GM12878 (cell line): ENCODE measurements around the gene SIN3B. TPM values are rescaled to one million over a fixed set of nuclear protein-coding genes. Genes with fewer than 3 reads are reported as not detected.

ENCODE experiments used
- ASH2L ChIP-seq: fragments of 300-600, 200-600 bp; sonication (generic); IDR thresholded peaks from 2 replicates; pipeline ENCODE4 v1.6.1; 2017; ENCODE audit warnings: low read depth, mild to moderate bottlenecking, borderline replicate concordance
- ESRRA ChIP-seq: IDR thresholded peaks from 2 replicates; pipeline ENCODE4 v1.6.1; 2012; ENCODE audit warnings: mild to moderate bottlenecking, low read length, improper control_type of control experiment
- IKZF2 ChIP-seq, 2 experiments: fragments of 450-650 bp; IDR thresholded peaks; 2 replicates each; pipeline ENCODE4 v1.6.1; 2017; ENCODE audit warnings: mild to moderate bottlenecking in 2 of 2, moderate library complexity in 2 of 2
- MTA3 ChIP-seq: IDR thresholded peaks from 2 replicates; pipeline ENCODE4 v1.6.1; 2012; ENCODE audit warnings: low read length, inconsistent platforms, borderline replicate concordance
- NR2F1 ChIP-seq: fragments of 450-650 bp; conservative IDR thresholded peaks from 2 replicates; pipeline ENCODE4 v1.6.1; 2017; ENCODE audit warnings: mild to moderate bottlenecking
- SIN3A ChIP-seq: IDR thresholded peaks from 2 replicates; pipeline ENCODE4 v1.6.1; 2012; ENCODE audit warnings: low read depth, low read length, improper control_type of control experiment
- TAF1 ChIP-seq: IDR thresholded peaks from 2 replicates; pipeline ENCODE4 v1.6.1; 2011; ENCODE audit warnings: mild to moderate bottlenecking, low read depth, low read length, borderline replicate concordance
- TARDBP ChIP-seq: IDR thresholded peaks from 2 replicates; pipeline ENCODE4 v1.6.1; 2016; ENCODE audit warnings: borderline replicate concordance
- TCF3 ChIP-seq: IDR thresholded peaks from 2 replicates; pipeline ENCODE4 v1.6.1; 2012; ENCODE audit warnings: low read depth, mild to moderate bottlenecking, low read length, borderline replicate concordance; ENCODE audit not compliant: insufficient read depth
- WRNIP1 ChIP-seq: IDR thresholded peaks from 2 replicates; pipeline ENCODE4 v1.6.1; 2011; ENCODE audit warnings: low read depth, low read length, improper control_type of control experiment, borderline replicate concordance
- polyA plus RNA-seq, 11 experiments: library from polyadenylated mRNA; depleted of rRNA in 4 of 11; unstranded in 6 of 11; stranded (reverse) in 5 of 11; fragments of >200 nt; fragmentation: Nextera tagmentation in 4 of 11; fragmentation: Illumina TruSeq in 1 of 11; extraction: Ambion mirVana in 4 of 11; extraction: Trizol in 1 of 11; gene quantifications; 1 replicate in 1 of 11; 2 replicates in 10 of 11; pipeline versions ENCODE4 v1.2.1 to v1.2.3, GENCODE V29; 2011 to 2016; ENCODE audit warnings: inconsistent platforms in 2 of 11, missing spikeins in 2 of 11, low read depth in 1 of 11
- total RNA-seq, 4 experiments: library from RNA; depleted of rRNA in 3 of 4; stranded (reverse); fragments of >200 nt in 3 of 4; fragmentation: Illumina TruSeq in 1 of 4; extraction: Trizol in 1 of 4; gene quantifications; 2 replicates each; pipeline versions ENCODE4 v1.2.1 to v1.2.3, GENCODE V29; 2013 to 2021
- TF ChIP-seq, protein P1 (sequence below): IDR thresholded peaks from 2 replicates; pipeline ENCODE4 v1.6.1; 2012; ENCODE audit warnings: improper control_type of control experiment, low read depth, low read length; ENCODE audit not compliant: insufficient replicate concordance
- TF ChIP-seq, protein P2 (sequence below): fragments of 450-650 bp; formaldehyde crosslinking; IDR thresholded peaks from 2 replicates; pipeline ENCODE4 v1.4.0; 2022; ENCODE audit warnings: mild to moderate bottlenecking, moderate library complexity
- TF ChIP-seq, protein P3 (sequence below): IDR thresholded peaks from 2 replicates; pipeline ENCODE4 v1.6.1; 2012; ENCODE audit warnings: low read depth, low read length, improper control_type of control experiment
- TF ChIP-seq, protein P4 (sequence below): fragments of 450-650 bp; IDR thresholded peaks from 2 replicates; pipeline ENCODE4 v1.6.1; 2017; ENCODE audit warnings: borderline replicate concordance
- TF ChIP-seq, protein P5 (sequence below): IDR thresholded peaks from 2 replicates; pipeline ENCODE4 v1.6.1; 2011; ENCODE audit warnings: mild to moderate bottlenecking, low read depth, low read length, moderate library complexity; ENCODE audit not compliant: insufficient replicate concordance

The SIN3B gene
- total and polyA plus RNA-seq, 10 of the 15 experiments (the other 5 are each of a cell fraction or from before 2014, with no cell fraction given): 0.68 to 34.5 (median 15.8) TPM

DNA sequence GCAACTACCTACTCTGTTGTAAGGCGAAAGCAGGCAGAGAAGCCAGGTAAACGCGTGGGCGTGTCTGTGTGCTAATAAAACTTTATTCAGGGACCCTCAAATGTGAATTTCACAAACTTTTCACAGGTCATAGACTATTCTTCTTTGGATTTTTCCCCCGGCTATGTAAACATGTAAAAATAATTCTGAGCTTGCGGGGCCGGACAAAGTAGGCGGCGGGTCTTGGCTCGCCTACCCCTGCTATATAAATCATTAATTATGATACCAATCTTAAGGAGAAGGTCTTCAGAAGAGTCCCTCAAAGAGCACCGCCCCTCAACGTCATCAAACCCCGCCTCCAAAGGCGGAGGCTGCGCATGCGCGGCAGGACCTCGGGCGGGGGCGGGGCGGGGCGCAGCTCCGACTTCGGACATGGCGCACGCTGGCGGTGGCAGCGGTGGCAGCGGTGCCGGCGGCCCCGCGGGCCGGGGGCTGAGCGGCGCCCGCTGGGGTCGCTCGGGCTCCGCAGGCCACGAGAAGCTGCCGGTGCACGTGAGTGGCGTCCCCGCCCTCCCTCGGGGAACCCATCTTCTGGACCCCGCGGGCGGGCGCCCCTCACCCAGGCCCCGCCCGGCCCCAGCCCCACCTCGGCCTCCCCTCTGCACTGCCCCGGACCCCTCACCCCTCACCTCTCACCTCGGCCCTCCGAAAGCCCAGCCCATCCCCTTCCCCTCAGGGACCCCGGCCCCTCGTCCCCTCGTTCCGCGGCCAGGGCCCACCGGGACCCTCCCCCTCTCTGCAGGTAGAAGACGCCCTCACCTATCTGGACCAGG is at the start of gene SIN3B (continued):
- TF ChIP-seq, protein P1, sequence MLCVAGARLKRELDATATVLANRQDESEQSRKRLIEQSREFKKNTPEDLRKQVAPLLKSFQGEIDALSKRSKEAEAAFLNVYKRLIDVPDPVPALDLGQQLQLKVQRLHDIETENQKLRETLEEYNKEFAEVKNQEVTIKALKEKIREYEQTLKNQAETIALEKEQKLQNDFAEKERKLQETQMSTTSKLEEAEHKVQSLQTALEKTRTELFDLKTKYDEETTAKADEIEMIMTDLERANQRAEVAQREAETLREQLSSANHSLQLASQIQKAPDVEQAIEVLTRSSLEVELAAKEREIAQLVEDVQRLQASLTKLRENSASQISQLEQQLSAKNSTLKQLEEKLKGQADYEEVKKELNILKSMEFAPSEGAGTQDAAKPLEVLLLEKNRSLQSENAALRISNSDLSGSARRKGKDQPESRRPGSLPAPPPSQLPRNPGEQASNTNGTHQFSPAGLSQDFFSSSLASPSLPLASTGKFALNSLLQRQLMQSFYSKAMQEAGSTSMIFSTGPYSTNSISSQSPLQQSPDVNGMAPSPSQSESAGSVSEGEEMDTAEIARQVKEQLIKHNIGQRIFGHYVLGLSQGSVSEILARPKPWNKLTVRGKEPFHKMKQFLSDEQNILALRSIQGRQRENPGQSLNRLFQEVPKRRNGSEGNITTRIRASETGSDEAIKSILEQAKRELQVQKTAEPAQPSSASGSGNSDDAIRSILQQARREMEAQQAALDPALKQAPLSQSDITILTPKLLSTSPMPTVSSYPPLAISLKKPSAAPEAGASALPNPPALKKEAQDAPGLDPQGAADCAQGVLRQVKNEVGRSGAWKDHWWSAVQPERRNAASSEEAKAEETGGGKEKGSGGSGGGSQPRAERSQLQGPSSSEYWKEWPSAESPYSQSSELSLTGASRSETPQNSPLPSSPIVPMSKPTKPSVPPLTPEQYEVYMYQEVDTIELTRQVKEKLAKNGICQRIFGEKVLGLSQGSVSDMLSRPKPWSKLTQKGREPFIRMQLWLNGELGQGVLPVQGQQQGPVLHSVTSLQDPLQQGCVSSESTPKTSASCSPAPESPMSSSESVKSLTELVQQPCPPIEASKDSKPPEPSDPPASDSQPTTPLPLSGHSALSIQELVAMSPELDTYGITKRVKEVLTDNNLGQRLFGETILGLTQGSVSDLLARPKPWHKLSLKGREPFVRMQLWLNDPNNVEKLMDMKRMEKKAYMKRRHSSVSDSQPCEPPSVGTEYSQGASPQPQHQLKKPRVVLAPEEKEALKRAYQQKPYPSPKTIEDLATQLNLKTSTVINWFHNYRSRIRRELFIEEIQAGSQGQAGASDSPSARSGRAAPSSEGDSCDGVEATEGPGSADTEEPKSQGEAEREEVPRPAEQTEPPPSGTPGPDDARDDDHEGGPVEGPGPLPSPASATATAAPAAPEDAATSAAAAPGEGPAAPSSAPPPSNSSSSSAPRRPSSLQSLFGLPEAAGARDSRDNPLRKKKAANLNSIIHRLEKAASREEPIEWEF: no peak
- TF ChIP-seq, protein P2, sequence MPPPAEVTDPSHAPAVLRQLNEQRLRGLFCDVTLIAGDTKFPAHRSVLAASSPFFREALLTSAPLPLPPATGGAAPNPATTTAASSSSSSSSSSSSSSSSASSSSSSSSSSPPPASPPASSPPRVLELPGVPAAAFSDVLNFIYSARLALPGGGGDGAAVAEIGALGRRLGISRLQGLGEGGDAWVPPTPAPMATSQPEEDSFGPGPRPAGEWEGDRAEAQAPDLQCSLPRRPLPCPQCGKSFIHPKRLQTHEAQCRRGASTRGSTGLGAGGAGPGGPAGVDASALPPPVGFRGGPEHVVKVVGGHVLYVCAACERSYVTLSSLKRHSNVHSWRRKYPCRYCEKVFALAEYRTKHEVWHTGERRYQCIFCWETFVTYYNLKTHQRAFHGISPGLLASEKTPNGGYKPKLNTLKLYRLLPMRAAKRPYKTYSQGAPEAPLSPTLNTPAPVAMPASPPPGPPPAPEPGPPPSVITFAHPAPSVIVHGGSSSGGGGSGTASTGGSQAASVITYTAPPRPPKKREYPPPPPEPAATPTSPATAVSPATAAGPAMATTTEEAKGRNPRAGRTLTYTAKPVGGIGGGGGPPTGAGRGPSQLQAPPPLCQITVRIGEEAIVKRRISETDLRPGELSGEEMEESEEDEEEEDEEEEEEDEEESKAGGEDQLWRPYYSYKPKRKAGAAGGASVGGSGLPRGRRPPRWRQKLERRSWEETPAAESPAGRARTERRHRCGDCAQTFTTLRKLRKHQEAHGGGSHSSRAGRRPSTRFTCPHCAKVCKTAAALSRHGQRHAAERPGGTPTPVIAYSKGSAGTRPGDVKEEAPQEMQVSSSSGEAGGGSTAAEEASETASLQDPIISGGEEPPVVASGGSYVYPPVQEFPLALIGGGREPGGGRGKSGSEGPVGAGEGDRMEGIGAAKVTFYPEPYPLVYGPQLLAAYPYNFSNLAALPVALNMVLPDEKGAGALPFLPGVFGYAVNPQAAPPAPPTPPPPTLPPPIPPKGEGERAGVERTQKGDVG (CRISPR knock-in tag): no peak
- 0 out of 2 replicates have a peak, but pooled peaks have one; percentile 36 for TF ChIP-seq NR2F1
- TF ChIP-seq SIN3A: no peak; the same call in 1 of the 2 replicates
- TF ChIP-seq, protein P3, sequence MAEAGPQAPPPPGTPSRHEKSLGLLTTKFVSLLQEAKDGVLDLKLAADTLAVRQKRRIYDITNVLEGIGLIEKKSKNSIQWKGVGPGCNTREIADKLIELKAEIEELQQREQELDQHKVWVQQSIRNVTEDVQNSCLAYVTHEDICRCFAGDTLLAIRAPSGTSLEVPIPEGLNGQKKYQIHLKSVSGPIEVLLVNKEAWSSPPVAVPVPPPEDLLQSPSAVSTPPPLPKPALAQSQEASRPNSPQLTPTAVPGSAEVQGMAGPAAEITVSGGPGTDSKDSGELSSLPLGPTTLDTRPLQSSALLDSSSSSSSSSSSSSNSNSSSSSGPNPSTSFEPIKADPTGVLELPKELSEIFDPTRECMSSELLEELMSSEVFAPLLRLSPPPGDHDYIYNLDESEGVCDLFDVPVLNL: no peak
- no peak for TF ChIP-seq ASH2L
- peak; percentile 79; the same call in 1 of the 2 replicates for TF ChIP-seq TAF1
- TF ChIP-seq ESRRA: no peak
- TF ChIP-seq MTA3: no peak
- no peak for TF ChIP-seq WRNIP1
- TF ChIP-seq IKZF2 (IDR thresholded peaks at IDR 0.05): no peak
- TF ChIP-seq, protein P4, sequence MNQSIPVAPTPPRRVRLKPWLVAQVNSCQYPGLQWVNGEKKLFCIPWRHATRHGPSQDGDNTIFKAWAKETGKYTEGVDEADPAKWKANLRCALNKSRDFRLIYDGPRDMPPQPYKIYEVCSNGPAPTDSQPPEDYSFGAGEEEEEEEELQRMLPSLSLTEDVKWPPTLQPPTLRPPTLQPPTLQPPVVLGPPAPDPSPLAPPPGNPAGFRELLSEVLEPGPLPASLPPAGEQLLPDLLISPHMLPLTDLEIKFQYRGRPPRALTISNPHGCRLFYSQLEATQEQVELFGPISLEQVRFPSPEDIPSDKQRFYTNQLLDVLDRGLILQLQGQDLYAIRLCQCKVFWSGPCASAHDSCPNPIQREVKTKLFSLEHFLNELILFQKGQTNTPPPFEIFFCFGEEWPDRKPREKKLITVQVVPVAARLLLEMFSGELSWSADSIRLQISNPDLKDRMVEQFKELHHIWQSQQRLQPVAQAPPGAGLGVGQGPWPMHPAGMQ: no peak
- TF ChIP-seq, protein P5, sequence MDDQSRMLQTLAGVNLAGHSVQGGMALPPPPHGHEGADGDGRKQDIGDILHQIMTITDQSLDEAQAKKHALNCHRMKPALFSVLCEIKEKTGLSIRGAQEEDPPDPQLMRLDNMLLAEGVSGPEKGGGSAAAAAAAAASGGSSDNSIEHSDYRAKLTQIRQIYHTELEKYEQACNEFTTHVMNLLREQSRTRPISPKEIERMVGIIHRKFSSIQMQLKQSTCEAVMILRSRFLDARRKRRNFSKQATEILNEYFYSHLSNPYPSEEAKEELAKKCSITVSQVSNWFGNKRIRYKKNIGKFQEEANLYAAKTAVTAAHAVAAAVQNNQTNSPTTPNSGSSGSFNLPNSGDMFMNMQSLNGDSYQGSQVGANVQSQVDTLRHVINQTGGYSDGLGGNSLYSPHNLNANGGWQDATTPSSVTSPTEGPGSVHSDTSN: peak; percentile 47
- 0 out of 2 replicates have a peak, but pooled peaks have one; percentile 54 for TF ChIP-seq TARDBP
- no peak for TF ChIP-seq TCF3
